ENCODE data around the gene PPAT.
A peak's percentile ranks its signal among the peaks of the same experiment; 100 is the strongest.
"Not testable (repeated sequence)": the region's sequence is repeated elsewhere in the genome, so short reads cannot be mapped to it uniquely, and the experiment has no call there.

Gene PPAT

GRCh38 chr4:56374956-56375355, 60.5 kb downstream of the PPAT start:
- in situ Hi-C loops (cut with HindIII; ENCODE audit: low pct_ligation_motif_present, low sequenced_read_pairs): no loop called here
- Histone ChIP-seq H3K27me3 (replicated peaks) (no peaks in the 10 kb centered on the region), H3K36me3 (replicated peaks) (peaks cover 2% of the 10 kb centered on the region), H3K27ac (no peak overlapping the region), H3K4me3 (ENCODE audit: low read depth, low read length) (no peak overlapping the region)
- TF ChIP-seq, protein P1, sequence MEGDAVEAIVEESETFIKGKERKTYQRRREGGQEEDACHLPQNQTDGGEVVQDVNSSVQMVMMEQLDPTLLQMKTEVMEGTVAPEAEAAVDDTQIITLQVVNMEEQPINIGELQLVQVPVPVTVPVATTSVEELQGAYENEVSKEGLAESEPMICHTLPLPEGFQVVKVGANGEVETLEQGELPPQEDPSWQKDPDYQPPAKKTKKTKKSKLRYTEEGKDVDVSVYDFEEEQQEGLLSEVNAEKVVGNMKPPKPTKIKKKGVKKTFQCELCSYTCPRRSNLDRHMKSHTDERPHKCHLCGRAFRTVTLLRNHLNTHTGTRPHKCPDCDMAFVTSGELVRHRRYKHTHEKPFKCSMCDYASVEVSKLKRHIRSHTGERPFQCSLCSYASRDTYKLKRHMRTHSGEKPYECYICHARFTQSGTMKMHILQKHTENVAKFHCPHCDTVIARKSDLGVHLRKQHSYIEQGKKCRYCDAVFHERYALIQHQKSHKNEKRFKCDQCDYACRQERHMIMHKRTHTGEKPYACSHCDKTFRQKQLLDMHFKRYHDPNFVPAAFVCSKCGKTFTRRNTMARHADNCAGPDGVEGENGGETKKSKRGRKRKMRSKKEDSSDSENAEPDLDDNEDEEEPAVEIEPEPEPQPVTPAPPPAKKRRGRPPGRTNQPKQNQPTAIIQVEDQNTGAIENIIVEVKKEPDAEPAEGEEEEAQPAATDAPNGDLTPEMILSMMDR (IDR thresholded peaks at IDR 0.05; ENCODE audit: low read depth, low read length, missing control alignments): no peak
- DNase-seq: no peak

GRCh38 chr4:56372774-56373173, 62.6 kb downstream of the PPAT start:
- TF ChIP-seq, protein P1 (IDR thresholded peaks at IDR 0.05; ENCODE audit: low read depth, low read length, missing control alignments): no peak
- in situ Hi-C loops (cut with HindIII; ENCODE audit: low pct_ligation_motif_present, low sequenced_read_pairs): no loop called here
- peaks cover 2% of the 10 kb centered on the region for H3K36me3 ChIP-seq (replicated peaks)
- peak; percentile 4 for DNase-seq
- no peak overlapping the region for H3K27ac ChIP-seq
- no peaks in the 10 kb centered on the region for H3K27me3 ChIP-seq (replicated peaks)
- H3K4me3 ChIP-seq (ENCODE audit: low read depth, low read length): no peak overlapping the region

GRCh38 chr4:56371426-56372220, 63.8 kb downstream of the PPAT start:
- Histone ChIP-seq H3K27me3 (replicated peaks) (no peaks in the 10 kb centered on the region), H3K4me3 (ENCODE audit: low read depth, low read length) (no peak overlapping the region), H3K36me3 (replicated peaks) (peaks cover 2% of the 10 kb centered on the region), H3K27ac (no peak overlapping the region)
- no peak for DNase-seq
- in situ Hi-C loops (cut with HindIII; ENCODE audit: low pct_ligation_motif_present, low sequenced_read_pairs): no loop called here
- TF ChIP-seq, protein P1 (IDR thresholded peaks at IDR 0.05; ENCODE audit: low read depth, low read length, missing control alignments): no peak

DNA sequence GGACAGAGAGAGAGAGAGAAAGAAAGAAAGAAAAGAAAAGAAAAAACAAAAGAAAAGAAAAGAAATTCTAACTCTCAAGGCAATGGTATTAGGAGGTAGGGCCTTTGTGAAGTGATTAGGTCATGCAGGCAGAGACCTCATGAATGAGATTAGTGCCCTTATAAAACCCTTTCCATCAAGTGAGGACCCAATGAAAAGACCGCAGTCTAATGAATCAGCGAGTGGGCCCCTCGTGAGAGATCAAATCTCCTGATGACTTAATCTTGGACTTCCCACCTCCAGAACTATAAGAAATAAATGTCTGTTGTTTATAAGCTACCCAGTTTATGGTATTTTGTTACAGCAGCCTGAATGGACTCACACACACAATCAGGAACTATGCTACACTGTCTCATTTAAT, 65.0 kb downstream of the PPAT start:
- no peak for DNase-seq
- no peak overlapping the region for H3K4me3 ChIP-seq (ENCODE audit: low read depth, low read length)
- H3K27me3 ChIP-seq (replicated peaks): no peaks in the 10 kb centered on the region
- H3K36me3 ChIP-seq (replicated peaks): peaks cover 2% of the 10 kb centered on the region
- TF ChIP-seq, protein P1 (IDR thresholded peaks at IDR 0.05; ENCODE audit: low read depth, low read length, missing control alignments): no peak
- in situ Hi-C loops (cut with HindIII; ENCODE audit: low pct_ligation_motif_present, low sequenced_read_pairs): no loop called here
- no peak overlapping the region for H3K27ac ChIP-seq

DNA sequence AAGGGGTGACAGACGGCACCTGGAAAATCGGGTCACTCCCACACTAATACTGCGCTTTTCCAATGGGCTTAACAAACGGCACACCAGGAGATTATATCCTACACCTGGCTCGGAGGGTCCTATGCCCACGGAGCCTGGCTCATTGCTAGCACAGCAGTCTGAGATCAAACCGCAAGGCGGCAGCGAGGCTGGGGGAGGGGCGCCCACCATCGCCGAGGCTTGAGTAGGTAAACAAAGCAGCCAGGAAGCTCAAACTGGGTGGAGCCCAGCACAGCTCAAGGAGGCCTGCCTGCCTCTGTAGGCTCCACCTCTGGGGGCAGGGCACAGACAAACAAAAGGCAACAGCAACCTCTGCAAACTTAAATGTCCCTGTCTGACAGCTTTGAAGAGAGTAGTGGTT, 72.4 kb downstream of the PPAT start:
- in situ Hi-C loops (cut with HindIII; ENCODE audit: low pct_ligation_motif_present, low sequenced_read_pairs); H3K36me3 ChIP-seq (replicated peaks); H3K27me3 ChIP-seq (replicated peaks); DNase-seq; H3K27ac ChIP-seq; H3K4me3 ChIP-seq (ENCODE audit: low read depth, low read length): not testable (repeated sequence)

DNA sequence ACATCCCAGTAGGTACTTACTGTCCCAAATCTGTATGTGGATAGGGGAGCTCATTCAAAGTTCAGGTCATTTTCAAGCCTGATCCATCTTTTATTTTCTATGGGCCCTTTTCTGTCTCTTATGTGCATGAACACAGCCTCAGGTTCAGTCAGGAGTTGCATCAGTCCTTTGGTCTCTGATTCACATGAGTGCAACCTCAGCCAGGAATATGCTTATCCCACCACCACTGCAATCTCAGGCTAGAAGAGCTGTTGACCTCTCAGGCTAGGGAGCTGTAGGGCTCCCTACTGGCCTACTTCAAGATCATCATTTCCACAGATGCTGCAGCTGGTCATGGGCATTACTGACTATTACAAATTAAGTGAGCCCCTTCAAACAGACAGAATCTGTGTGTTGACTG, 75.3 kb downstream of the PPAT start:
- DNase-seq: no peak
- in situ Hi-C loops (cut with HindIII; ENCODE audit: low pct_ligation_motif_present, low sequenced_read_pairs): no loop called here
- H3K36me3 ChIP-seq (replicated peaks): no peaks in the 10 kb centered on the region
- H3K4me3 ChIP-seq (ENCODE audit: low read depth, low read length): no peak overlapping the region
- H3K27ac ChIP-seq: no peak overlapping the region
- TF ChIP-seq, protein P1 (IDR thresholded peaks at IDR 0.05; ENCODE audit: low read depth, low read length, missing control alignments): no peak
- no peaks in the 10 kb centered on the region for H3K27me3 ChIP-seq (replicated peaks)
